HG03354 (cell line): ENCODE results near the gene CRACDL.
"Not testable (repeated sequence)": the region's sequence is repeated elsewhere in the genome, so short reads cannot be mapped to it uniquely, and the experiment has no call there.

Source experiments
- ATAC-seq: cut with Tn5 transposase; IDR thresholded peaks from one replicate; pipeline ENCODE4 v1.9.1; 2021; ENCODE audit warnings: mild to moderate bottlenecking; ENCODE audit not compliant: unreplicated experiment, poor library complexity, severe bottlenecking

The CRACDL gene

DNA sequence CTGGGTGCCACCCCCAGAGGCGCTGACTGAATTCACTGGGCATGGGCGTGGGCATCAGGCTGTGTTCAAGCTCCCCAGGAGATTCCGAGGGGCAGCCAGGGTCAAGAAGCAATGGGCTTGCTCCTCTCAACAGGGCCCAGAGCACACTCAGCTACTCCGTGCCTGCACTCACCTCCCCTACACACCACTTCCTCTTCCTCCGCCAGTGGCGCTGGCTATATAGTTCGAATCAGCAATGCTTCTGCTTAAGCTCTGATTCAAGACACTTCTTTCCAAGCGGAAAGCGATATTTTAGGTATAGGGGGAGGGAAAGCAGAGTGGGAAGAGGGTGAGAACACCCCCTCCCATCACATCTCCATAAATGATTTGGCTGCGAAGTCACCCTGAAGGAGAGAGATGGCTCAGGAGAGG is 42.1 kb downstream of the CRACDL start:
- ATAC-seq = no peak

DNA sequence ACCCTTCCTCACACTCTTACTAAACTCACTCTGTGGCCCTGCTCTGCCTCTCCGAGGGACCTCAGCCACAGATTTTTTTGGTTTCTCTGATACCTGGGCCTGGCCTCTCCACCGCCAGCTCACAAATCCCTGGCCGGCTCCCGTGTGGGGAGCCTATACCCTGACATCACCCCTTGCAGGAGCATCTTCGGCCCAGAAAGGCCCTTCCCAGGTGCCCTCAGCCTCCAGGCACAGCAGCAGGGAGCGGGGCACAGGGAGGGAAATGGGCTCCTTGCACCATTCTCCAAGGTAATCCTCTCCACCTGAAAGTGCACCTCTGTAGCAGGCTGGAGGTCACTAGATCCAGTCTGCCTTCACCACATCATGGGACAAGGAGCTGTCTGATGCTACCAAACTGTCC is 43.2 kb downstream of the CRACDL start:
- ATAC-seq = no peak

DNA sequence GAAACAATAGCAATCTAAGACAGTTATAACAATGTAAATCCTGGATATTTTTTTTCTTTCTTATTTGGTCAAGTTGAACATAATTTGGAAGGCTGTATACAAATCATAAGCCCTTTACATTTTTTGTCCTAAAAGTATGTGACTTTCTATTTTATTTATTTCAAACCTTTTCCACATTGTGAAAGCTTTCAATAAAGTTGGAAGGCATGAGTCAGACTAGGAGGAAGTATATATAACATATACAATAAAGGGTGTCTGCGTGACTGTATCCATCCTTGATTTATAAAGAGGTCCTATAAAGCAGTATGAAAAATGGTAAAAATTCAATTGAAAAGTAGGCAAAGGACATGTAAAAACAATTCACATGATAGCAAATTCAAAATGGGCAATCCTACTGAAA is 44.4 kb downstream of the CRACDL start:
- no peak for ATAC-seq

DNA sequence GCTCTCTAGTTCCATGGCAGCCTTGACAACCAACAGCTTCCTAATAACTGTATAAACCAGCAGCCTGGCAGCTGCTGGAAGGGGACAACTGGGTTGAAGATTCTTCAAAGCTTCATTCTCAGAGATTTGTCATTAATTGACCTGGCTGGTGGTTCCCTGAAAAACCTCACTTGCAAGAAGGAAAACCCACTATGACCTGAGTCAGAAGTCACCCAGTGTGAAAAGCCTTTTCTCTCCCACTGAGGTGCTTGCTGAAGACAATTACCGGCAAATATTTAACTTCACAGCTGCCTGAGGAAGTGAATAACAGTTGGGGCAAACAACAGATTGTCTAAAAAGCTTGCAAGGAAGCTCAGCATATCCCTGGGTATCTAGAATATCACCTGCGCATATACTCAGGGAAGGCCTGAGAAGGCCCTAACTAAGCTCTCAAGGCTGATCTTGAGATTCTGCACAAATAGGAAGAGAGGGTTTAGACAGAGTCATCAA is 49.9 kb downstream of the CRACDL start:
- no peak for ATAC-seq

- no peak for ATAC-seq
Measured at GRCh38 chr2:98884658-98885057, 51.4 kb downstream of the CRACDL start.

DNA sequence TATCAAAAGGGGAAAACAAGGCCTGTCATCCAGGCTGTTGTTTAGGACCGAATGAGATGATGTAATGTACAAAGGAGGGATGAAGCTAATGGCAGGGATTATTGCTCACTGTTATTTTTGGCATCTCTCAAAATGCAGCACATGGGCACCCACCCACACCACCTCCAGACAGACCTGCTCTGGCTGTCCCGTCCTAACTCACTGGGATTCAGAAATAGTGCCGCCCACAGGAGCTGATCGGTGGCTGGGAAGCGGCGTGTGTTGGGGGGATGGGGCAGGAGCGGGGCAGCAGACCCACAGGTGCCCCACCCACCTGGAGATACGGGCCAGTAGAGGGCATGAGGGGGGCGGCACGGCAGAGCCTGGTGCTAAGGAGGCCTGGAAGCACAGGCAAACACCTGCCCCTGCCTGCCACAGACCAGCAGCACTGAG is 52.2 kb downstream of the CRACDL start:
- no peak for ATAC-seq

GRCh38 chr2:98882971-98883779 is 52.9 kb downstream of the CRACDL start:
- no peak for ATAC-seq

GRCh38 chr2:98882368-98882767 is 53.7 kb downstream of the CRACDL start:
- ATAC-seq = no peak

- no peak for ATAC-seq
Measured at GRCh38 chr2:98881153-98881650, 54.8 kb downstream of the CRACDL start.

- ATAC-seq = no peak
Measured at GRCh38 chr2:98880266-98881152, 55.5 kb downstream of the CRACDL start.

DNA sequence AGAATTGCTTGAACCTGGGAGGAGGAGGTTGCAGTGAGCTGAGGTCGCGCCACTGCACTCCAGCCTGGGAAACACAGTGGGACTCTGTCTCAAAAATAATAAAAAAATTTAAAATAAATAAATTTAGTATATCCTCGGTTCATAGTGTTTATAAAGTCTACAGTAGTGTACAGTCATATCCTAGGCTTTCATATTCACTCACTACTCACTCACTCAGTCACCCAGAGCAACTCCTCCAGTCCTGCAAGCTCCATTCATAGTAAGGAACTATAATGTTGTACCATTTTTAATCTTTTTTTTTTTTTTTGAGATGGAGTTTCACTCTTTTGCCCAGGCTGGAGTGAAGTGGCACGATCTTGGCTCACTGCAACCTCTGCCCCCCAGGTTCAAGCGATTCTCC is 58.4 kb downstream of the CRACDL start:
- not testable (repeated sequence) for ATAC-seq

DNA sequence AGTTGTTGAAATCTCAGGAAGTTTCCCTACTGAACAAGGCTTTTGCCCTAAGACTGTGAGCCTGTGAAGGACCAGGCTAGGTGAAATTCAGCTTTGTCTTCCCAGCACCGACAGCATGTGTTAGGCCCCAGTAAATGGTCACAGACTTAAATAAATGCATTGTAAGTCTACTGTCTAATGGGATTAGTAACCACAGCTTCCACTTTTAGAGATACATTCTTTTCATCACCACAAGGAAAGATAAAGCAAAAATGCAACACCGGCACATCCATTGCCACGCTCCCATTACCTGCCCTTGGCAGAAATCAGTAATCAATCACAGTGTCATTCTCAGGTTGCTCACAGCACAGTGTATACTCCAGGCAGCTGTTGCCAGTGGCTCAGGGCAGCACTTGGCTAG is 59.3 kb downstream of the CRACDL start:
- no peak for ATAC-seq

DNA sequence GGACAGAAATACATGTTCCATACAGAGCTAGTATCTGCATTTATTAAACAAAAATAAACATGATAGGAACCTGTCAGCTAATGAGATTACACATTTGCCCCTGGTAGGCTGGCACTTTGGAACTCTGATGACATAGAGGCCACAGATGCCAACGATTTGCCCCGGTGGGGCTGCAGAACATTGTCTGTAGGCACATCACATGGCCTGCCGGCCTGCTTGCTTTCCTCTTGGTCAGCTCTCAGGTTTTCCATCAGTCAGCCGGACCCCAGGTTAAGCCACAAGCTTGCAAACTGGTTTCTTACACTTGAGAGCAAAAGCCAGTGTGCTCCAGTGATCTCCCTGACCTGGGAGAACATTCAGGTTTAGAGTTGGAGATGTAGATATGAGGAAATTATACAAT is 60.3 kb downstream of the CRACDL start:
- ATAC-seq = no peak

GRCh38 chr2:98875081-98875728 is 60.8 kb downstream of the CRACDL start:
- no peak for ATAC-seq

- no peak for ATAC-seq
Measured at GRCh38 chr2:98874186-98874689, 61.8 kb downstream of the CRACDL start.

GRCh38 chr2:98872526-98872925 is 63.5 kb downstream of the CRACDL start:
- ATAC-seq = no peak

DNA sequence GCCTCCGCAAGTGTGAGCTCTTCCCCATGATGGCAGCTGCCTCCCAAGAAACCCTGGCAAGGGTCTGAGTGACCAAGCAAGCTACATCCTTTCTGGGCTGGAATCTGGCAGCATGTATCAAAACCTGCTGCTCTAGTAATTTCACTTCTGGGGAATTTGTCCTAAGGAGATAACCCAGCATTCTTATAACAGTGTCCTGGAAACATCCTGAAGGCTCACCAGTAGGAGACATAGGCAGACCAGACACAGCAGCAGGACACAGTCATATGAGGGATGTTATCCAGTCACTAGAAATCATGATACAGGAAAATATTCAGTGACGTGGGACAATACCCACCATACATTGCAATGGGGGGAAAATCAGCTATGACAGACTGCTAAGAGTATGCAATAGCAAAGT is 64.5 kb downstream of the CRACDL start:
- no peak for ATAC-seq

GRCh38 chr2:98870516-98871158 is 65.4 kb downstream of the CRACDL start:
- no peak for ATAC-seq

GRCh38 chr2:98869870-98870269 is 66.2 kb downstream of the CRACDL start:
- ATAC-seq = no peak
